ENCODE results near the gene YTHDC2. TPM values are rescaled to one million over a fixed set of nuclear protein-coding genes. Genes with fewer than 3 reads are reported as not detected.

Gene YTHDC2
- total and polyA plus RNA-seq, 10 of the 15 experiments (the other 5 are each of a cell fraction or from before 2014, with no cell fraction given): 3.8 to 25.8 (median 16.4) TPM

DNA sequence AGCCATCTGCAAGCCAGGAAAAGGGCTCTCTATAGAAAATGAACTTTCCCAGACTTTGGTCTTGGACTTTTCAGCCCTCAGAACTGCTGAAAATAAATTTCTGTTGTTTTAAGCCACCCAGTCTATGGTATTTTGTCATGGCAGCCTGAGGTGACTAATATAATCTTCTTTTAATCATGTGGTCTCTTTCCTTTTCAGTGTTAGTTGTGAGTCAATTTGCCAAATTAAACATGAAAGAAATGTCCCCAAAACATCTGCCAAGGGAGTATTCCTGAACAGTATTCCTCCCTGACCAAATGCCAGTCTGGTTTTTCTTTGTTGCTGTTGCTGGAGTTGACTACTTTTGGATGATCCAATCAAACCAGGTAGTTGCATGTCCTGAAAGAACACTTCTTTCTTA is 4.7 kb upstream of the YTHDC2 start (continued):
- TF ChIP-seq ZBTB11 (CRISPR knock-in tag; IDR thresholded peaks at IDR 0.05): no peak

DNA sequence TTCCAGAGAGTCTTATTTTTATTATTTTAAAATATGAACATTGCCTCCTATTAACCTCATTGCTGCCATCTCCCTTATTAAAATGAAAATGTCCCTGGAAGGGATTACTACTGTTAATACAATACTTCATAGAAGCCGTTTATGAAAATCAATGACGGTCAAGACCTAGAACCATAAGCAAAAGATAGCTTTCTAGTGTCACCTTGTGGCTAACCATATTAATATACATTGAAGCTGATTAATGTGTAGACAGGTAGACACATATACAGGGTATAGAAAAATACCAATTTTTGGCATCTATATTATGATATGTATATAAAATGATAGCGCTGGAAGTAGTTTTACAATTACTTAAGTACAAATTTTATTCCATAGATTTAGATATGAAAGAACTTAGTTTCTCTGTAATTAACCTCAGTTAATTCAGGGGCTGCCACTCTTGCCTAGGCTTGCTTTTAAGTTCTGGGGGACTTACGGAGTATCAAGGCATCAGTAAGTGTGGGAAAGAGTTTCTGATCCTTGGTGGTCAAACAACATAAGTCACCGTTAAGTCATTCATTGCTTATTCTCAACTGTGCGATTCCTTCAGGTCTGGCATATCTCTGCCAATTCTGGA is 2.5 kb upstream of the YTHDC2 start:
- in situ Hi-C loops (cut with MboI) (loop anchor here (5.0 kb wide), 1 partner anchor 524 kb away; no protein-coding TSS in a partner anchor), intact Hi-C loops (cut with micrococcal nuclease; ENCODE audit: unreplicated experiment) (loop anchor here (2.0 kb wide), 2 partner anchors 176 to 514 kb away; no protein-coding TSS in a partner anchor)
- Histone ChIP-seq H3K27me3 (replicated peaks in 1 of 2; ENCODE audit: control insufficient read depth in 2 of 2, insufficient read depth in 2 of 2, low read length in 1 of 2) (no peaks in the 10 kb centered on the region), H4K20me1 (ENCODE audit: control insufficient read depth, insufficient read depth) (no peaks in the 10 kb centered on the region), H3K27ac (ENCODE audit: control insufficient read depth, insufficient read depth) (no peak overlapping the region), H3K9me3 (replicated peaks; ENCODE audit: control insufficient read depth, insufficient read depth, low read length) (no peaks in the 10 kb centered on the region), H3K4me1 (ENCODE audit: control insufficient read depth, insufficient read depth, low read length) (no peaks in the 10 kb centered on the region; the same call in 1 of the 2 replicates), H3K4me3 (no peak overlapping the region), H3K36me3 (ENCODE audit: control insufficient read depth in 2 of 2, insufficient read depth in 2 of 2, low read length in 1 of 2) (no peaks in the 10 kb centered on the region), H3K9ac (ENCODE audit: control insufficient read depth, insufficient read depth, low read length) (no peak overlapping the region), H2AFZ (ENCODE audit: control insufficient read depth, low read depth, low read length) (no peak overlapping the region), H3K79me2 (ENCODE audit: control insufficient read depth, insufficient read depth, low read length) (peaks cover 27% of the 10 kb centered on the region), H3K4me2 (ENCODE audit: control insufficient read depth, insufficient read depth) (no peak overlapping the region)
- TF ChIP-seq RAD21 (IDR thresholded peaks at IDR 0.05; ENCODE audit: insufficient read depth, low read depth, low read length): peak; percentile 69
- no peak for TF ChIP-seq REST (IDR thresholded peaks at IDR 0.05; ENCODE audit: low read depth, low read length)
- TF ChIP-seq, protein P1, sequence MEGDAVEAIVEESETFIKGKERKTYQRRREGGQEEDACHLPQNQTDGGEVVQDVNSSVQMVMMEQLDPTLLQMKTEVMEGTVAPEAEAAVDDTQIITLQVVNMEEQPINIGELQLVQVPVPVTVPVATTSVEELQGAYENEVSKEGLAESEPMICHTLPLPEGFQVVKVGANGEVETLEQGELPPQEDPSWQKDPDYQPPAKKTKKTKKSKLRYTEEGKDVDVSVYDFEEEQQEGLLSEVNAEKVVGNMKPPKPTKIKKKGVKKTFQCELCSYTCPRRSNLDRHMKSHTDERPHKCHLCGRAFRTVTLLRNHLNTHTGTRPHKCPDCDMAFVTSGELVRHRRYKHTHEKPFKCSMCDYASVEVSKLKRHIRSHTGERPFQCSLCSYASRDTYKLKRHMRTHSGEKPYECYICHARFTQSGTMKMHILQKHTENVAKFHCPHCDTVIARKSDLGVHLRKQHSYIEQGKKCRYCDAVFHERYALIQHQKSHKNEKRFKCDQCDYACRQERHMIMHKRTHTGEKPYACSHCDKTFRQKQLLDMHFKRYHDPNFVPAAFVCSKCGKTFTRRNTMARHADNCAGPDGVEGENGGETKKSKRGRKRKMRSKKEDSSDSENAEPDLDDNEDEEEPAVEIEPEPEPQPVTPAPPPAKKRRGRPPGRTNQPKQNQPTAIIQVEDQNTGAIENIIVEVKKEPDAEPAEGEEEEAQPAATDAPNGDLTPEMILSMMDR (IDR thresholded peaks at IDR 0.05 in 2 of 3, conservative IDR thresholded peaks at IDR 0.05 in 1 of 3; ENCODE audit: control insufficient read depth in 2 of 3, extremely low read depth in 1 of 3, insufficient read depth in 1 of 3, low read depth in 3 of 3, low read length in 3 of 3): peak; percentile 25 to 70 (median 37); a peak in 4 of 6 replicates
- TF ChIP-seq SMC3 (IDR thresholded peaks at IDR 0.05; ENCODE audit: borderline replicate concordance, low read length): peak; percentile 58; the same call in 1 of the 2 replicates
- peak; percentile 16; the same call in 1 of the 3 replicates for ATAC-seq
- DNase-seq (ENCODE audit: low read depth, low spot score): no peak
- ChIA-PET POLR2A (interaction anchor here (0.6 kb wide), 2 partner anchors 193 to 327 kb away, joined by 3 to 8 read pairs; no protein-coding TSS in a partner anchor), SMC1A (ENCODE audit: uncharacterized antibody, unreplicated experiment) (interaction anchor here (0.6 to 4.5 kb wide), 10 partner anchors 10 to 518 kb away, joined by 3 to 34 read pairs (median 4); no protein-coding TSS in a partner anchor), RAD21 (ENCODE audit: unreplicated experiment) (interaction anchor here (1.0 to 1.8 kb wide), 4 partner anchors 12 to 515 kb away, joined by 3 to 13 read pairs (median 6); no protein-coding TSS in a partner anchor), CTCF (interaction anchor here (0.6 to 2.6 kb wide), 14 partner anchors 11 to 801 kb away, joined by 3 to 34 read pairs (median 4); no protein-coding TSS in a partner anchor)
- BruUV-seq (replicated peaks): no TSS peak
- 41% methylated on average over 6 of the region's 6 CpGs for WGBS (ENCODE audit: insufficient coverage, insufficient replicate concordance, low lambda C conversion rate, missing lambda C conversion rate)
- FAIRE-seq: peak; percentile 7
